ENCODE measurements around the gene PCSK7.

PCSK7 gene

GRCh38 chr11:117251506-117251905, 19.6 kb upstream of the PCSK7 start:
- no peaks in the 10 kb centered on the region for H4K20me1 ChIP-seq (ENCODE audit: insufficient read depth, low read length, poor library complexity, severe bottlenecking)
- no peaks in the 10 kb centered on the region for H3F3A ChIP-seq (ENCODE audit: low read depth)
- no peaks in the 10 kb centered on the region for H3K27me3 ChIP-seq (ENCODE audit: insufficient read depth, low read length, poor library complexity, severe bottlenecking)
- no peaks in the 10 kb centered on the region for H3K79me2 ChIP-seq (ENCODE audit: insufficient read depth, low read length)
- no peak overlapping the region for H3K4me2 ChIP-seq (ENCODE audit: low read depth, low read length, poor library complexity, severe bottlenecking)
- no peak overlapping the region for H2AFZ ChIP-seq (ENCODE audit: low read length)
- H3K4me1 ChIP-seq (ENCODE audit: insufficient read depth, low read length, poor library complexity, severe bottlenecking): no peaks in the 10 kb centered on the region
- peaks cover 7% of the 10 kb centered on the region; the same call in 1 of the 2 replicates for H3K36me3 ChIP-seq (ENCODE audit: insufficient read depth, low read length)
- no peaks in the 10 kb centered on the region for H3K9me3 ChIP-seq (ENCODE audit: insufficient read depth, low read depth, low read length)
- no peak overlapping the region for H3K9ac ChIP-seq (ENCODE audit: low read depth, low read length, poor library complexity, severe bottlenecking)
- H3K9me2 ChIP-seq (replicated peaks; ENCODE audit: low read depth, low read length): no peaks in the 10 kb centered on the region
- H3K4me3 ChIP-seq (ENCODE audit: low read length, poor library complexity, severe bottlenecking): no peak overlapping the region
- no peak for TF ChIP-seq CTCF (conservative IDR thresholded peaks at IDR 0.05; ENCODE audit: low read length)
- no peak for TF ChIP-seq EZH2phosphoT487 (IDR thresholded peaks at IDR 0.05; ENCODE audit: borderline replicate concordance)

GRCh38 chr11:117249571-117249970, 17.7 kb upstream of the PCSK7 start:
- Histone ChIP-seq H3K27me3 (ENCODE audit: insufficient read depth, low read length, poor library complexity, severe bottlenecking) (no peaks in the 10 kb centered on the region), H3F3A (ENCODE audit: low read depth) (no peaks in the 10 kb centered on the region), H3K9me2 (replicated peaks; ENCODE audit: low read depth, low read length) (no peaks in the 10 kb centered on the region), H3K4me1 (ENCODE audit: insufficient read depth, low read length, poor library complexity, severe bottlenecking) (no peaks in the 10 kb centered on the region), H4K20me1 (ENCODE audit: insufficient read depth, low read length, poor library complexity, severe bottlenecking) (no peaks in the 10 kb centered on the region), H3K4me3 (ENCODE audit: low read length, poor library complexity, severe bottlenecking) (no peak overlapping the region), H3K9ac (ENCODE audit: low read depth, low read length, poor library complexity, severe bottlenecking) (no peak overlapping the region), H3K4me2 (ENCODE audit: low read depth, low read length, poor library complexity, severe bottlenecking) (no peak overlapping the region), H3K9me3 (ENCODE audit: insufficient read depth, low read depth, low read length) (no peaks in the 10 kb centered on the region), H3K79me2 (ENCODE audit: insufficient read depth, low read length) (no peaks in the 10 kb centered on the region), H3K36me3 (ENCODE audit: insufficient read depth, low read length) (peaks cover 22% of the 10 kb centered on the region; the same call in 1 of the 2 replicates), H2AFZ (ENCODE audit: low read length) (no peak overlapping the region)
- TF ChIP-seq CTCF (conservative IDR thresholded peaks at IDR 0.05; ENCODE audit: low read length): no peak
- no peak for TF ChIP-seq EZH2phosphoT487 (IDR thresholded peaks at IDR 0.05; ENCODE audit: borderline replicate concordance)

DNA sequence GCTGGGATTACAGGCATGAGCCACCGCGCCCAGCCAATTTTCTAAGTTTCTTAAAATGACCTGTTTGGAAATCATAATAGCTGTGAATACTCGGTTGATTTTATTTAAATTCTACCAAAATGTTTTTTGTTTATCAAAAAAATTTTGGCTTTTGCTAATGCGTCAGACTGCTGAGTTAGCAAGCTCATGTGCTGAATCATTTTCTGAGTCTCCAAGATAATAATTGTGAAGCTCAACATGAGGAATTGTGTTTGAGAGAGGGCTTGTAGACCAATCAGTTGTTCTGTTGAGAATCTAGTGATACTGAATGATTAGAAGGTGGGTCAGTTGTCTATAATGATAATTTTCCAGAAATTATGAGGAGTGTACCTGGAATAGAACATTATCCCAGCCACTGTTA, 16.5 kb upstream of the PCSK7 start:
- no peaks in the 10 kb centered on the region for H3K9me2 ChIP-seq (replicated peaks; ENCODE audit: low read depth, low read length)
- H3K27me3 ChIP-seq (ENCODE audit: insufficient read depth, low read length, poor library complexity, severe bottlenecking): no peaks in the 10 kb centered on the region
- TF ChIP-seq EZH2phosphoT487 (IDR thresholded peaks at IDR 0.05; ENCODE audit: borderline replicate concordance) (no peak), CTCF (conservative IDR thresholded peaks at IDR 0.05; ENCODE audit: low read length) (no peak)

More for the DNA sequence above, 16.5 kb upstream of the PCSK7 start:
- H3K36me3 ChIP-seq (ENCODE audit: insufficient read depth, low read length): peaks cover 22% of the 10 kb centered on the region; the same call in 1 of the 2 replicates
- H3F3A ChIP-seq (ENCODE audit: low read depth): no peaks in the 10 kb centered on the region
- H4K20me1 ChIP-seq (ENCODE audit: insufficient read depth, low read length, poor library complexity, severe bottlenecking): no peaks in the 10 kb centered on the region
- H3K4me3 ChIP-seq (ENCODE audit: low read length, poor library complexity, severe bottlenecking): no peak overlapping the region
- no peaks in the 10 kb centered on the region for H3K79me2 ChIP-seq (ENCODE audit: insufficient read depth, low read length)
- no peaks in the 10 kb centered on the region for H3K4me1 ChIP-seq (ENCODE audit: insufficient read depth, low read length, poor library complexity, severe bottlenecking)
- H3K9ac ChIP-seq (ENCODE audit: low read depth, low read length, poor library complexity, severe bottlenecking): no peak overlapping the region
- H3K4me2 ChIP-seq (ENCODE audit: low read depth, low read length, poor library complexity, severe bottlenecking): no peak overlapping the region
- H3K9me3 ChIP-seq (ENCODE audit: insufficient read depth, low read depth, low read length): no peaks in the 10 kb centered on the region
- no peak overlapping the region for H2AFZ ChIP-seq (ENCODE audit: low read length)

All from Loucy (cell line).